Measurements from ENCODE around the gene BMF. TPM values are rescaled to one million over a fixed set of nuclear protein-coding genes. Genes with fewer than 3 reads are reported as not detected.

Gene BMF
- total RNA-seq, 2 donors from 2014 or later = 23.7 to 25.9 TPM

Other genes starting within 250 kb of the BMF start
- gene GPR176, start 188.6 kb downstream of the BMF start, total RNA-seq = under 1 TPM; 0.41 to 0.72 TPM
- gene EIF2AK4, start 174.8 kb downstream of the BMF start, total RNA-seq = 10 to 100 TPM; 34.9 to 38.0 TPM
- gene SRP14, start 69.7 kb downstream of the BMF start, total RNA-seq = 100 to 1,000 TPM; 102 to 117 TPM
- 10 to 100 TPM; 86.5 to 91.2 TPM for gene BUB1B, start 52.2 kb upstream of the BMF start, total RNA-seq
- 1 to 10 TPM in 1 of 2 donors, under 1 TPM in 1; 0.51 to 1.2 TPM for gene PAK6, start 130.2 kb upstream of the BMF start, total RNA-seq
- not detected for gene ANKRD63, start 174.2 kb upstream of the BMF start, total RNA-seq
- gene PLCB2, start 199.1 kb upstream of the BMF start, total RNA-seq = 10 to 100 TPM; 90.4 to 91.8 TPM
- gene INAFM2, start 214.8 kb upstream of the BMF start, total RNA-seq = 10 to 100 TPM in 1 of 2 donors, 1 to 10 TPM in 1; 7.1 to 10.2 TPM
- gene CCDC9B, start 232.1 kb upstream of the BMF start, total RNA-seq = 1 to 10 TPM; 1.0 to 1.6 TPM
- gene PHGR1, start 242.2 kb upstream of the BMF start, total RNA-seq = not detected
- gene DISP2, start 249.3 kb upstream of the BMF start, total RNA-seq = under 1 TPM; 0.19 to 0.34 TPM